HepG2 (cell line): Measurements from ENCODE around the gene DCC.

Experiments
- TERF1 ChIP-seq: sonication (generic); formaldehyde crosslinking; IDR thresholded peaks from 2 replicates; pipeline ENCODE4 v1.8.0; 2022; ENCODE audit warnings: mild to moderate bottlenecking, missing genetic modification reagents, moderate library complexity
- ZBTB25 ChIP-seq: IDR thresholded peaks from 2 replicates; pipeline ENCODE4 v1.6.1; 2018; ENCODE audit warnings: missing genetic modification reagents

GRCh38 chr18:52426041-52426440 lies 86.0 kb downstream of the DCC start:
- TF ChIP-seq TERF1 (CRISPR knock-in tag) = no peak
- no peak for TF ChIP-seq ZBTB25
